ENCODE measurements around the gene C1orf87.
A peak's percentile ranks its signal among the peaks of the same experiment; 100 is the strongest.
"Not testable (repeated sequence)": the region's sequence is repeated elsewhere in the genome, so short reads cannot be mapped to it uniquely, and the experiment has no call there.

Gene C1orf87

DNA sequence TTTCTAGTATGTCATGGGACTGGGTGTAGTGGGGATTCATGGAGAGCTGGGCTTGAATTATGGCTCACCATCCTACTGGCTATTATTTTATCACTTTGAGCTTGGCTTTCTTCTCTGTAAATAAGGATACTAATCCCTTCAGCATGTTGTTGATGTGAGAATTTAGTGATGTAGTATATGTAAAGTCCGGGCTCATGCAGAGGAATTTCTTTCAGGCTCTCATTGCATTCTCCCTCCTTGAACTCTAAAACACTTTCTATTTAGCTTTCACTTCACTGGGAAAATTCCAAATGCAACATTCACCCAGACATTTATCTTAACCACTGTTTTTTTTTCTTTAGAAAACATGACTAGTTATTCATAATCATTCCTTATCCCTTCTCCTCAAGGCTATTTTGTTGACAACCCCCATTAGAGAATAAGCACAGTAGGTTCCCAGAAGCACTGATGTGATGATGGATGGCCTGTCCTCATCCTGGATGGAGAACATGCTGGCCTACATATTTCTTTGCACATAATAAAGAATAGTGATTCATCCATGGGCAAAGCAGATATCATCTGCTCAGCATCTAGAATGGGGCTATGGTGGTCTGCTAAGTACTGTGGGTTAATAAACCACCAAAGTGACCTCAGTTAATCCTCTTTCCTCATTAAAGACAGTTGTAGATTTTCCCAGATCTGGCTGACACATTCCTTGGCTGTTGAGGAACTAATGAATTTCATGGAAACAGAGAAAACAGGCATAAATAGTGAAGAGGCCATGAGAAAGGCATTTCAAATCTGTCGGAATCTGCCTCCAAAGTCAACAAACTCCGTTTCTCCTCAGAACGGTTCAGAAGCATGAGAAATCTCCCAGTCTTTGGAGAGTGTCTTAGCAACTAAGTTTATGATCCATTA, 79.0 kb downstream of the C1orf87 start:
- DNase-seq (ENCODE audit: low spot score), result no peak

DNA sequence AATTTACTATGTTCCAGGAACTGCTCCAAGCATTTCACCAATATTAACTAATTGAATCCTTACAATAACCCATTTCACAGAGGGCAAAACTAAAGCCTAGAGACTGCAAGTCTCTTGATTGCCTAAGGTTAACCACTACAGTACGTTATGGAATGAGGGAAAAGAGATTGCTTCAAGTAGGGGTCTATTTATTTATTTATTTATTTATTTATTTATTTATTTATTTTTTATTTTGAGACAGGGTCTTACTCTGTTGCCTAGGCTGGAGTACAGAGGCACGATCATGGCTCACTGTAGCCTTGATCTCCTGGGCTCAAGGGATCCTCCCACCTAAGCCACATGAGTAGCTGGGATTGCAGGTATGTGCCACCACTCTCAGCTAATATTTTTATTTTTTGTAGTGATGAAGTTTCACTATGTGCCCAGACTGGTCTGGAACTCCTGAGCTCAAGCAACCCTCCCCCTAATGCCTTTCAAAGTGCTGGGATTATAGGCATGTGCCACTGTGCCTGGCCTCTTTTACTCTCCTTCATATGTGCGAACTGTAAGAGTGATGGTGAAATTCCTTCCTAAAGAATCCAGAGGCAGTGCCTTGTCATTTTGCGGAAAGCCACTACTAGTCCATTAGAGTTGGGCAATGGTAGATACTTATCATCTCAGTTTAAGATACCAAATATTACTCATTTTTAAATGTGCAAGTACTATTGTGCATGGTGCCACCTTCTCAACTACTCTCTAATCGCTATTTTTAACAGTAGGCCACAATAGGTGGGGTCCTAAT, 81.3 kb downstream of the C1orf87 start:
- DNase-seq (ENCODE audit: low spot score), result no peak

DNA sequence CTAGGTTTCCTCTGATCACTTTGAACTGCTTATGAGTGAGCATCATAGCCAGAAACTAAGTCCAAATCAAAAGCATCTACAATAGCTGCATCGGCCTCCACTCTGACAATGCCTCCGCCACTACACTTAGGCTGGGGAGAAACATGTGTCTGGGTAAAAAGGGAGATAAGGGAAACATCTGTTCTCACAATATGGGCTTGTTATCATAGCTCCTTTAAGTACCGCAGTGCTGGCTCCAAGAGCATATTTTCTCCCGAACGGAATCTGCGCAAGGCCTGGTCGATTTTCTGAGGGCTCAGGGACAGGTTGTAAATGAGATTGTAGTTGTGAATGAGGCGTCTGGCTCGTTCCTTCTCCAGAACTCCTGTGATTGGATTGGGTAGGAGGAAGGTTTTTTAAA, 83.1 kb downstream of the C1orf87 start:
- DNase-seq (ENCODE audit: low spot score), result no peak

DNA sequence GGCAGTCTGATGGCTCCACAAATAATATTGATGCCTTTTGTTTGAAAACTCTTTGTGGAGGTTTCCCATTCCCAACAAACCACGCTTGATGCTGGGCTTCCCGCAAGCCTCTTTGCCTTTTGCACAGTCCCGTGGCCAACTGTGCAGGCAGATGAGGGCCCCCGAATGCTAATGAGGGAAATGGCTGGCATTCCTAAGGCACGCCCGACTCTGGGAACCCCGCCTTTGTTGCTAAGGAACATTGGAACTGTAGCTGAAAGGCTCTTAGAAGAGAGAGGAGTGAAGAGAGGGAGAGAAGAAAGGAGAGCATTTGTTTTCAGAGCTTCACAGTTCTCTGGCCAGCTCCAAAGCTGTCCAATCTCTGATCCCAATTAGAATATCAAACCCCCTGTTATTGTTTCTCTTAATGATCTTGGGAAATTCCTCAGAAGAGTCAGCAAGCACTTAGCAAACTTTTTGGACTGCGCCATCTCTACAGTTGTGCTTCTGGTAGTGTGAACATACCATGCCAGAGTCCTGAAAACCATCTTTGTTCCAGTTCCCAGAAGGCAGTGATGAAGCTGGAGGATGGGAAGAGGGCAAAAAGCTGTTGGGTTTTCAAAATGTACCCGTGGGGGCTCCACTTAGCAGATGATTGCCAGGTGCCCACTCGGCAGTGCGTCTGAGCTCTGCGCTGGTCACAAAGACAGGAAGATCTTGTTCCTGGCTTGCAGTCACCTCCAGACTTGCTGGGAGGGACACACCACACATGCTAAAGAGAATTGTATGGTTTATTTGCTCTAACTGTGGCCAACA, 86.9 kb downstream of the C1orf87 start:
- no peak for DNase-seq (ENCODE audit: low spot score)

DNA sequence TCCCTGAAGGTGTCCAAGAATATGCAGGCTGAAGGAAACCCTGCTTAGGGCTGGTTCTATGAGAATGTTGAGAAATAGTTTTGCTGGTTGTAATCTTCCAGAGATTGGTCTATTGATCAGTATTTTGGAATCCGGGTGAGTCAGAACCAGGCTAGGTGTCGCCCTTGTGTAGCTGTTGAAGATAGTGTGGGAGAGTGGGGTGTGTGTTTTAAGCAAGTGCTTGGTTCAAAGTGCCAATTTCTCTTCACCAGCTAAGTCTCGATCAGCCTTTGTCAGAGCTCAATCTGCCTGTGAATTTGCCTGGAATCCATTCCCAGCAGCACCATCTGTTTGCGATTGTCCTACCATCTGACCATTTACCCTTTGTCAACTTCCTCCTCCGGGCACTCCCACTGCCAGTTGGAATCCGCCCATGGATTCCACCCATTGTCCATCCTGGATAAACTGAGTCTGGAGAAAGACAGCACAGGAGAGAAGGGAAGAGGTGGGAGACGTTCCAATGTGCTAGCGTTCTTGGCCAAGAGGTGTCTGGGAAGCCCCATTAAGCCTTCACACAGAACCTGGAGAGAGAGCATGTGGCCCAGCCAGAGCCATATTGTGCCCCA, 87.6 kb downstream of the C1orf87 start:
- no peak for DNase-seq (ENCODE audit: low spot score)

DNA sequence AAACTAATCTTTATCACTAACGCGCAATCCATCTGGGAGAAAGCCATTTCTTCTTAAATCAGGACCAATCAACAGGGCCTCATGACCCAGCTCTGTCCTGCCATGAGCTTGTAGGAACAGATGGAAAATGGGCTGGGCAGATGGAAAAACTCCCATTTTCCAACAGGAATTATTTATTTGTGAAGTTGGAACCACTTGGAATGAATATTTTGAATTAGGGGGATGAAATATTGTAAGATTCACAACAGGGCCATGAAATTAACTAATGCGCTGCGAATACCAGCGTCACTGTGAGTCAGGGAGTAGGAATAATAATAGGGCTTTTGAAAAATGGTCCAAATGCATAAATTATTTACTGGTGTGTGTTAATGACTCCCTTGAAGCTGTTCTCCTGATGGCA, 93.9 kb downstream of the C1orf87 start:
- DNase-seq (ENCODE audit: low spot score), result no peak

DNA sequence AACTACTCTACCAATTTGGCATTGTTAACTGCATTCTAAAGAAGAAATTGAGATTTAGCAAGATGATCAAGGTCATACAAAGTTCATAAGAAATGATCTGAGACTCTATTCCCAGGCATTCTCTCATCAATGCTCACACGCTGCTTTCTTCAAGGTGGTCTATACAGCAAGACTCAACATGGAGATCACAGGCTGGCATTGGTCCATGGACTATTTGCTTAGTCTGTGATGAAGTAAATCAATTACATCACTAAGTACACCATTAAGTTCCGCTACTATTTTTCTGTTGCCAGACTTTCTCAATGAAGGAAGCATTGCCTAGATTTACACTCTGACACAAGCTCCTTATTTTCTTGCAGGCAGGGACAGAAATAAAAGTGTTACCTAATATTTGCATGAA, 95.1 kb downstream of the C1orf87 start:
- no peak for DNase-seq (ENCODE audit: low spot score)

DNA sequence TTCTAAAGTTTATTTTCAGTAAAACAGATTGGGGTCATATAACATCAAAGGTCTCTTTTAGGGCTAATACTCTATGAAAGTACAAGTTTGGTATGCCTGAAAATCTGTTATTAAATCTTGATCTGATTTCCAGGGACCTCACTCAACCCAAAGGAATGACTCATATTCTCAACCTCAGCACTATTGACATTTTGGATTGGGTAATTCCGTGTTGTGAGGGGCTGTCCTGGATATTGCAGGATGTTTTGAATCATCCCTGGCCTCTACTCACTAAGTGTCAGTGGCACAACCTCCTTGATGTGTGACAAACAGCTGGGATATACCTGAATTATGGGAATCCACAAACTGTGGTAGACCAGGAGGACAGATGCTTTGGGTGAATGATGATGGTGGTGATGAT, 95.5 kb downstream of the C1orf87 start:
- DNase-seq (ENCODE audit: low spot score), result no peak

DNA sequence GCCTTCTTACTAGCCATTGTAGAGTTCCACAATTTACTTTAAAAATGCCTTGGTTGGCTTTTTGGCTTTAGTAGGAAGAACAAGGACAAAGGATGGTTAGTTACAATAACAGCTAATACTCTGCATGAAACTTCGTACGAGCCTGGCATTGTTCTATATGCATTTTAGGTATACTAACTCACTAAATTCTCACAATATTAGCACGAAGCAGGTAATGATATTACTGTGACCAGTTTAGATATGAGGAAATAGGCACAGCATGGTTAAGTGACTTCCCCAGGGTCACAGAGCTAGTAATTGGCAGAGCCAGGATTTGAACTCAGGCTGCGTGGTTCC, 96.5 kb downstream of the C1orf87 start:
- DNase-seq (ENCODE audit: low spot score), result no peak

DNA sequence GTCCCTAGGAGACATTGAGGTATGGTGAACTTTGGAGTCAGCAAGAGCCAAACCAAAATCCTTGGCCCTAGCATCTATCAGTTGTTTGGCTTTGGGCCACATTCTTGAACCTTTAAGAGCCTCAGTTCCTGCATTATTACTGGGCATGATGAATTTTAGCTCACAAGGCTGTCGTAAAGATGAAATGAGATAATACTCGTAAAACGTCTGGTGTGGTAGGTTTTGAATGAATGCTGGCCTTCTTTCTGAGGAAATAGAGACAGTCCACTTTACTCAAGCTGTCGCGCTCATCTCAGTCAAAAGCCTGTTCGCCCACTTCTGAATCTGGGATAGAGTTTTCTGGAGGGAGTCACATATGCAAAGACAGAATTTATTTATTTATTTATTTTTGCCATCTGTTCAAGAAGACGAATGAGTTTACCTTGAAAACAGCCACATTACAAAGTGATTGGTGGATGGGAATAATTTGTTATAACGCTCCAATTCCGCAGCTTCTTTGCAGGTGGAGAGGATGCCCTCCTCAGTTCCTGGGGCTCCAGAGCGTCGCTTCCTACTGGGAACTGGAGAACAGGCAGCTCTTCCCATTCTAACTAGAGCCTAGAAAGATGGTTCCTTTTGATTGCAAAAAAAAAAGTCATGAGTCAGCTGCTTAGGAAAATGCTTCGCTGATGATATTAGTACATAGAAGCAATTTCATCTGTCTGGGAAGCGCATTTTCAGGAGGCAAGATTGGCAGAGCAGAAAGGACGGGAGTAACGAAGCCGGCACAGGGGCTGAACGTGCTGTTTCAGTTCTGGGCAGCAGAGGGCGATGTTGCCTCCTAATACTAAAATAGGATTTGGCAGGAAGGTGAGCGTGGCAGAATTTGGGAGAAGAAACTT, 97.1 kb downstream of the C1orf87 start:
- peak; percentile 22 for DNase-seq (ENCODE audit: low spot score)

DNA sequence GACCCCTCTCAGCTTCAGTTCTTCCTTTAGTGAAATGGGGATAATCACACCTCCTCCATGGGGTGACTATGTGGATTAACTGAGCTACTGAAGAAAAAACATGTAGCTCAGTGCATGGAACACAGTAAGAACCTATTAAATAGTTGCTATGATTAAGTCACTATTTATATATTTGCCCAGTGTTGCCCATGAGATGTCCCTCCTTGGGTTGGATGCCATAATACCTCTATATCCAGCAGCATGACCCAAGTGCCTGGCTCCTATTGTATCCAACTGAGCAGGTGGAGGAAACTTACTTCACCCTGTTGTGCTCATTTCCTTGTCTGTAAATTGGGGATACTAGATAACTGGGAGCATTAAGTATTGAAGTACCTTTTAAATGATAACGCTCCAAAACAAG, 99.9 kb downstream of the C1orf87 start:
- DNase-seq (ENCODE audit: low spot score), result no peak

DNA sequence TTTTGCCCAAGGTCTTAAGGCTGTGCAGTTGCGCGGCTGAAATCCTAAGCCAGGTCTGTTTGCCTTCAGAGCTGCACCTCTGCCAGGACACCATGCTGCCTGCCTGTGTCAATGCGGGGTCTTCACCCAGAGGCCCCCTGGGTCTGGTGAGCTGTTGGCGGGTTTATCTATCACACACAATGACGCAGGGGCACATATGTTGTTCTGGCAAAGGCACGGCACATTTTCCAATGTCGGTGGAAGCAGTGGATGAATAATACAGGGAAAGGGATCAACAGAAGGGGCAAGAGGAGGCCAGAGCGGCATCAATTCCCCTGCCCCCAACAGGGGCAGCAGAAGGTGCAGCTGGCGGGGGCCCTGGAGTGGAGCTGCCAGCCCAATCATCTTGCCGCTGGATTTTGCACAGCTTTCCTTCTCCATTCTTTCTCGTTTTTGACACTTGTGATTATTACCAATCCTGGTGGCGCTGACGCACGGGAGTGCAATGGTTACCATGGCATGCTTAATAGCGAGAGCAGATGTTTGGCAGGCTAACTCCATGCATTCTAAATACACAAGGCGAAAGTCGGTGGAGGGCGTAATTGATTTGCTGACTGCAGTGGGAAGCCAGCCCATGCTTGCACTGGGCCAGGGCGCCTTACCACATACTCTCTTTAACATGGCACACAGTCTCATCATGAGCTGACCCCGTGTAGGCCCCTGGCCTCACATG, 101.2 kb downstream of the C1orf87 start:
- no peak for DNase-seq (ENCODE audit: low spot score)

DNA sequence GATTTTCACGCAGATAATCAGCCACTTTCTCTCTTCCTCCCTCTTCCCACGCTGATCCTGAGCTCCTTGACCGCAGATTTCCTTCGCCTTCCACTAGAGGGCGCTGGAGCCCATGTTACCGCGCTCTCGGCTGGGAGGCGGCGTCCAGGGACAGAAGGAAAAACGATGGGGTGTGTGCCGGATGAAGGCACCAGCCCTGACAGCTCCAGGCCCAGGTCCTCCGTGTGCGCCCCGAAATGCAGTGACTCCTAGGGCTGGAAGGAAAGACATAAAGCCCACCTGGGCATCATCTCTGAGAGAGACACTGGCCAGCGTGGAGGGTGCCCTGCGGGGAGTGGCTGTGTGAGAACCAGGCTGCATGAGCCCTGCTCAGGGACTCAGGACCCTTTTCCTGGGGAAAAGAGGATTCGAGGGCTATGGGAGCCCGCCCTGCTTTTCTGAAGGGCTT, 102.1 kb downstream of the C1orf87 start:
- DNase-seq (ENCODE audit: low spot score), result peak; percentile 53

DNA sequence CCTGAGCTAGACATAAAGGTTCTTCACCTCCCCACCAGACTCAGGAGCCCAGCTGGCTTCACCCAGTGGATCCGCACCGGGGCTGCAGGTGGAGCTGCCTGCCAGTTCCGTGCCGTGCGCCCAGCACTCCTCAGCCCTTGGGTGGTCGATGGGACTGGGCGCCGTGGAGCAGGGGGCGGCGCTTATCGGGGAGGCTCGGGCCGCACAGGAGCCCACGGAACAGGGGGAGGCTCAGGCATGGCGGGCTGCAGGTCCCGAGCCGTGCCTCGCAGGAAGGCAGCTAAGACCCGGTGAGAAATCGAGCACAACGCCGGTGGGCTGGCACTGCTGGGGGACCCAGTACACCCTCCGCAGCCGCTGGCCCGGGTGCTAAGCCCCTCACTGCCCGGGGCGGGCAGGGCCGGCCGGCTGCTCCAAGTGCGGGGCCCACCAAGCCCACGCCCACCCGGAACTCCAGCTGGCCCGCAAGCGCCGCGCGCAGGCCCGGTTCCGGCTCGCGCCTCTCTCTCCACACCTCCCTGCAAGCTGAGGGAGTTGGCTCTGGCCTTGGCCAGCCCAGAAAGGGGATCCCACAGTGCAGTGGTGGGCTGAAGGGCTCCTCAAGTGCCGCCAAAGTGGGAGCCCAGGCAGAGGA, 103.9 kb downstream of the C1orf87 start:
- not testable (repeated sequence) for DNase-seq (ENCODE audit: low spot score)

DNA sequence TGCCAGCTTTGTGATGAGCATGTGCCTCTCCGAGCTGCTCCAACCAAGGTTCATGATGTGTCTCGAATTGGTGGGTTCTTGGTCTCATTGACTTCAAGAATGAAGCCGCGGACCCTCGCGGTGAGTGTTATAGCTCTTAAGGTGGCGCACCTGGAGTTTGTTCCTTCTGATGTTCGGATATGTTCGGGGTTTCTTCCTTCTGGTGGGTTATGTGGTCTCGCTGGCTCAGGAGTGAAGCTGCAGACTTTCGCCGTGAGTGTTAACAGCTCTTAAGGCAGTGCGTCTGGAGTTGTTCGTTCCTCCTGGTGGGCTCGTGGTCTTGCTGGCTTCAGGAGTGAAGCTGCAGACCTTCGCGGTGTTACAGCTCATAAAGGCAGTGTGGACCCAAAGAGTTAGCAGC, 104.8 kb downstream of the C1orf87 start:
- not testable (repeated sequence) for DNase-seq (ENCODE audit: low spot score)

DNA sequence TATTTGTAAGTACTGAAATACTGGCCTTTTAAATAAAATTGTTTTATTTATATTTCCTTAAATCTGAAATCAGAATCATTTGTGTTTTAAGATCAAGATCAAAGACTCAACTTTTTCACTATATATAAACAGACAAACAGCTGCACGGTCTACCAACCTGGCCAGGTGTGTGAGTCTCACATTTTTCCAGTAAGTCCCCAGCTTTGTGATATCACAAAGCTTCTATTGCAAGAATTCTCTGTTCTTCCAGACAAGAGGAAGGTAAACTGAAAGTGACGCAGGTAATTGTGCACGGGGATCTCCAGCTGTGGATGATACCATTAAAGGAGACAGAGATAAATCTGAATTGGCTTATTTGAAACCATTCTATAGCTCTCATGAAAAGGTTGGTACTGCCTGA, 105.8 kb downstream of the C1orf87 start:
- DNase-seq (ENCODE audit: low spot score), result no peak

DNA sequence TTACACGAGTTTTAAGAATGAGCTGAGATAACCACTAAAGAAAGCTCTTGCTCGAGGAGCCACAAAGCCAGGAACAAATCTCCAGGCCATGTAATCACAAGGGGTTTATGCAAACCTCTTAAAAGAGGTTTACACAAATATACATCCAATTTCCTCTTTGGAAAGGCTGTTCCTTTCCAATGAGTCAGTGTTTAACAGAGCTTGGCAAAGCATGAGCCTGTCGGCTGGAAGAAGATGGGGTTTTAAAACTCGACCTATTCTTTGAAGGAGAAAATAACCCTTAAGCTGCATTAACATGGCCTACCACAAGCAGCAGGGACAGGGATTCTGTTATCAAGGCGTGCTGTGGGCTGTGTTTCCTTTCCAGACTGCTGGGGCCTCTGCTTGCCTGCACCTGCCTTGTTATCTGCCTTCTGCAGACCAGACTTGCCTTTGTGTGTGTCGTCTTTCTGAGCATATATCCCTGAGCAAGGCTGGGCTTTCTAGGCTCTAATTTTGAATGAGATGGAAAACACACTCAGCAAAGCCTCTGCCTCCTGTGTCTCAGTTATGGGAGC, 106.4 kb downstream of the C1orf87 start:
- no peak for DNase-seq (ENCODE audit: low spot score)

DNA sequence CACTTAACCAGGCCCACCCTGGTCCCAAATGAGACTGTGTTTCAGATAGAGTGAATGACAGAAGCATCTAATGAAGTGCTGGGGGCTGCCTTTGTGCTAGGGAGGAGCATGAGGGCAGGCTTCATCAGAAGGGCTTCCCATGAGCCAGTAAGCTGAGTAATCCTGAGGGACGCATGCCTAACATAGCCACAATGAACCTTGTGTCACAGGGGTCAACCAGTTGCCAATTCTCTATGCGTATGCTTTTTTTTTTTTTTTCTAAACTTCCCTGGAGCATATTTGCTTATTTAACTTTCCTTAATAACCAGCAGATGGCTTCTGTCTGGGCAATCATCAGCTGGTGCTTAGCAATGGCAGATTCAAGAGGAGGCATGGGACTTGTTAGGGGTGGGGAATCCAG, 121.5 kb downstream of the C1orf87 start:
- DNase-seq (ENCODE audit: low spot score), result no peak

DNA sequence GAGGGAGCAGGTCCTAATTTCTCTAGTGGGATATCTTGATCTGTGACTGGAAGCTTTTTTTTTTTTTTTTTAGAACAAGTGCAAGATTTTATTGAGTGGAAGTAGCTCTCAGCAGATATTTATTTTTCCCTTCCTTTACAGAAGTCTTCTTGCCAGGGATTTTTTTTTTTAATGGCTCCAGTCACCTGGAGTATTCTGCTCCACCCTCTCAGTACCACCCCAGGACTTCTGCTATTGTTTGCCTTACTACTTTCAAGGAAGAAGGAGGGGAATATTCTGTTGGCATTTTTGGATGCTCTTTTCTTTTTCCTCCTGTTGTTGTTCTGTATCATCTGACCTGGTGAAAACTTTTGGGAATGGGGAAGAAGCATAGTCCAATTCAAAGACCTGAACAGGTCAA, 123.9 kb downstream of the C1orf87 start:
- DNase-seq (ENCODE audit: low spot score), result no peak

DNA sequence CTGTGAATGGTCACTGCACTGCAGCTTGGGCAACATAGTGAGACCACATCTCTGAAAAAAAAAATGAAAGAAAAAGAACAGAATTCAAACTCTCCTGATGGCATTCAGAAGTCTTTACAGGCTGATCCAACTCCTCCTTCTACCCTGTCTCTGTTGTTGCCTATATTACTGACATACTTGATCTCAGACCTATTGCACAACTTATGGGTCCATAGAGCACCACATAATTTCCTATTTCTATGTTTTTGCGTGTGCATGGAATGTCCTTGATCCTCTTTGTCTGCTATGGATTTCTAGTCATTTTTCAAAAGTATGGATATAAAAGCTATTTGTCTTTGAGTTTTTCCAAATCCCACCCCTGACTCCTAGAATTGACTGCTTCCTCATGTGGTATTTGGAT, 124.6 kb downstream of the C1orf87 start:
- no peak for DNase-seq (ENCODE audit: low spot score)
